Measurements from ENCODE around the gene ORM2.
"Not testable (repeated sequence)": the region's sequence is repeated elsewhere in the genome, so short reads cannot be mapped to it uniquely, and the experiment has no call there.

ORM2 gene

GRCh38 chr9:114332474-114333040 lies 2.9 kb downstream of the ORM2 start:
- not testable (repeated sequence) for DNase-seq

DNA sequence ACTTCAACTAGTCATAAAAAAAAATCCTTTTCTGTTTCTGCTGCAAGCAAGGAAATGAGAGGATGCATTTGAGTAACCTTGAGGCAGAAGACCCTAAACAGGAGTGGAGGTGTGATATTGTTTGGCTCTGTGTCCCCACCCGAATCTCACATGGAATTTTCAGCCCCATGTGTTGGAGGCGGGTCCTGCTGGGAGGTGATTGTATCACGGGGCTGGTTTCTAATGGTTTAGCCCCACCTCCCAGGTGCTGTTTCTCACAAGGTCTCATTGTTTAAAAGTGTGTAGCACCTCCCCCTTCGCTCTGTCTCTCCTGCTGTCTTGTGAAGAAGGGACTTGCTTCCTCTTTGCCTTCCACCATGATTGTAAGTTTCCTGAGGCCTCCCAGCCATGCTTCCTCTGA lies 4.0 kb downstream of the ORM2 start:
- DNase-seq, result not testable (repeated sequence)

- no peak for DNase-seq
Observed at GRCh38 chr9:114334490-114334889, 4.8 kb downstream of the ORM2 start.

DNA sequence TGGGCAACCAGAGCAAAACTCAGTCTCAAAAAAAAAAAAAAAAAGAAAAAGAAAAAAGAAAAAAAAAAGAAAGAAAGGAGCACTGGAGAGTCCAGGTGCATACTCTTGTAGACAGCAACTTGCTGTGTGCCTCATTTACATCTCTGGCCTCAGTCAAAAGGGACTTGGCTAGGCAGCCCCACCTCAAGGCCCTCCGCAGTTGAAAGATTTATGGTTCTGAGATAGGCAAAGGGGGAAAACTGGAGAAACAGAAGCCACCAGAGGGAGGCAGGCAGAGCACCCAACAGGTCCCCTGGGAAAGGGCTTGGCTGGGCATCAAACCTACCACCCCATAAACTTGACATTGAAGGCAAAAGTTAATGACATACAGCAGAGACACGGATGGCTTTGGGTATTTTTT lies 6.1 kb downstream of the ORM2 start:
- no peak for DNase-seq

- no peak for DNase-seq
Observed at GRCh38 chr9:114336157-114336556, 6.5 kb downstream of the ORM2 start.

DNA sequence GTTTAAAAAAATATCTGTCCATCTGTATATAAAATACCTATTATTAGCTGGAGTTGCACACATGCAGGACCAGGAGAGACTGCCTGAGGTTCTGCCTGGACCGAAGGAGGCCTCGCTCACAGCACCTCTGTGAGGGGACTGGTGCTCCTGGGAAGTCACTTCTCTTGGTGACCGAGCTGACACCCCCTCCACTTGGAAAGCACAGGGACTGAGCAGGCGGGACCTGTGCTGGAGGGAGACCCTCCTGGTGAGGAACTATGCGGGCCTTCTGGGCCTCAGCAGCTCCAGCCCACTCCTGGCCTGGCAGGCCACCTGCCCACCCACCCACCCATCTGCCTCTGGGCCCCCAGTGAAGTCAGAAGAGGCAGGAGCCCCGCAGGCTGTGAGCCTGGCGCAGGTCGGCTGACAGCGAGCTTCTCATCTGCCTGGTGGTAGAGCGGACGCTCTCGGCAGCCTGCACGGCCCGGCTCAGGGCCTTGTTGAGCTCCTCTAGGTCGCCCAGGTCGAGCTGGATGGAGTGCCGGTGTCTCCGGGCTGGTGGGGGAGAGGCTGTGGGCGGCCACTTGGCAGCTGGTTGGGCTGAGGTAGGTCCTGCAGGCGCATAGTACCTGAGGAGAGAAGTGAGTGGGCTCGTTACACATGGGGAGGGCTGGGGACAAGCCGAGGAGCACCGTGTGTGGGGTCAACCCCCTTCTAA lies 7.2 kb downstream of the ORM2 start:
- DNase-seq, result no peak

- no peak for DNase-seq
Observed at GRCh38 chr9:114338187-114338586, 8.5 kb downstream of the ORM2 start.

GRCh38 chr9:114339130-114339908 lies 9.7 kb downstream of the ORM2 start:
- no peak for DNase-seq

- no peak for DNase-seq
Observed at GRCh38 chr9:114341152-114341830, 11.6 kb downstream of the ORM2 start.

DNA sequence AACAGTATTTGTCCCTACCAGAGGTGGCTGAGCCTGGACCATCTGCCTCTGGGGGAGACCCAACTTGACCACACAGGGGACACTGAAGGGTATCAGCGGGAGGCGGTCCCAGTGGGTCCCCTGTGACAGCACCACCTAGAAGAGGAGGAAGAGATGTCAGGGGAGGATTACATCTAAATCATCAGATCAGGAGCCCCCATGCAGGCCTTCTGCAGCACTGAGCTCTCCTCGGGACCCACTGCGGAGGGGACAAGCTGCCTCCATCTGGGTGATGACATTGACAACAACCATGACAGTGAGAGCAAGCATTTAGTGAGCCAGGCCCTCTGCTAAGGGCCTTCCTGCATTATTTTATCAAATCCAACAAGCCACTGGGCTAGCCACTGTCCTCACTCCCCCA lies 12.3 kb downstream of the ORM2 start:
- no peak for DNase-seq

GRCh38 chr9:114342755-114343440 lies 13.2 kb downstream of the ORM2 start:
- no peak for DNase-seq

DNA sequence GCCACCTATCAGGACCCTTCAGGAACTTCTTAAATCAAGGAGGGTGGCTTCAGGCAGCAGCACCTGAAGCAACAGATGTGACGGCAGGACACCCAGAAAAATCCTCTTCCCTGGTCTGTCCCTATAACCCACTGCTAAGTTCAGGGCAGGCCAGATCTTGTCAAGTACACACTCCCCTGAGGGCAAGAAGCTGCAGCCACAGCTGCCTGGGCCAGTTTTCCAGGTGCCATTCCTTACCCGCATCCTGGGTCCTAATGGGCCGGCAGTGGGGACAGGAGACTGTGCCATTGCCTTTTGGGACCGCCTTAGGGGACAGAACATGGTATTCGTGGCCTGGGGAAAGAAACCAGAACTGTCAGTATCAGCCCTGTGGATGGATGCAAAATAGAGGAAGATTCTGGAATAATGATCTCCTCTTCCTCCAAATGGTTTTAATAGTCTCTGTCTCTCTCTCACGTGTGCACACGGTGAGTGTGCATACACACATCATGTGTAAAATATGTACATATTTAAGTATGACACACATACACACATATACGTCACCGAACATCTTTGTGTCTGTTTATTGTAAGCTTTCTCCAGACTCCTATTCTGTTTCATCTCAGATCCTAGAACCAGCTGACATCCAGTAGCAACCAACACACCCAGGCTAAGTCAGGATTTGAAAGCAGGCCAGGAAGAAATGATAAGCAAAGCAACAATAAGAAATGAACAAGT lies 14.0 kb downstream of the ORM2 start:
- DNase-seq, result no peak

- no peak for DNase-seq
Observed at GRCh38 chr9:114344188-114344566, 14.5 kb downstream of the ORM2 start.

- no peak for DNase-seq
Observed at GRCh38 chr9:114344692-114345091, 15.0 kb downstream of the ORM2 start.

DNA sequence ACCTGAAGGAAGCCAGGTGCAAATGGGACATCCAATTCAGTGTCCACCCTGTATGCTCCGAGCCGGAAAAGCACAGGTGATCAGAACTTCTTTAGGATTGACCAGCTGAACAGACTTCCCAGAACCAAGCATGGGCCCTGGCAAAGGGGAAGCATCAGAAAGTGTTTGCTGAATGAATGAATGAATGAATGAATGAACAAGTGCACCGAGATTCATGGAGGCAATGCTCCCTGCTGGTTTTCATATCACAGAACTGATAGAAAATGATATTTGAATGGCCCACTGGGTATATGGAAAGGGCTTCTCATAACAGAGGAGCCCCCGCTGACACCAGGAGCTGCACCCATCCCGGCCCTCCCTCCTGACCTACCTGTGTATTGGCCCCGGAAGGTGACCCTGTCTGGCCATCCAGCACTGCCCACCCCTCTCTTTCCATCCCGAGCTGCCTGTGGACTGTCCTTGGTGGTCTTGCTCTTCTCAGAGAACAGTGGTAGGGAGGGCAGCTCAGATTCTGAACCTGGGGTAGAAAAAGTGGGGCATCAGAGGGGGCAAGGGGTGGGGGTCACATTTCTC lies 15.9 kb downstream of the ORM2 start:
- no peak for DNase-seq

GRCh38 chr9:114346146-114346545 lies 16.5 kb downstream of the ORM2 start:
- no peak for DNase-seq

- no peak for DNase-seq
Observed at GRCh38 chr9:114347675-114348074, 18.0 kb downstream of the ORM2 start.

GRCh38 chr9:114348261-114348905 lies 18.7 kb downstream of the ORM2 start:
- DNase-seq, result no peak

DNA sequence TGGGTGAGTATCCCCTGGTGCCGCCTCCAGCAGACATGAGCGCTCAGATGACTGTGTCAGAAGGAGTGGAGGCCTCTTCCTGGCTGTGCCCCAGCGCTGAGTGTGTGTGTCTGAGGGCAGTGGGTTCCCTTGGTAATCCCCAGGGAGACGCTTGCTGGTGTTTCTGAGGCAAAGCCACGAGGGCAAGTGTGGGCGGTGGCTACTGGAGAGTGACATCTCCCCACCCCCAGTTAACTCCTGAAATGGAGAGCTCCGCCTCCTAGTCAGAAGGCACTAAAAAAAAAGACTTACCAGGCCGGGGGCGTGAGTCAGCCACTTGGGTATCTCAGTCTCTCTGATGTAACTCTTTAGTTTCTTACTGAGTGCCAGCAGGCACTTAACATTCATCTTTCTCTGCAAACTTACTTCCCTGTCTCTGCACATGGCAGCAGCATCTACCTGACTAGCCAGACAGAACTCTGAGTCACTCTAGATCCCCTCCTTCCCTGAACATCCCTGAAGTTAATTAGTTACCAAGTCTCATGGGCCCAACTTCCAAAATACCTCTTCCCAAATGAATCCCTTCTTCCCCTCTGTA lies 19.3 kb downstream of the ORM2 start:
- DNase-seq, result no peak

DNA sequence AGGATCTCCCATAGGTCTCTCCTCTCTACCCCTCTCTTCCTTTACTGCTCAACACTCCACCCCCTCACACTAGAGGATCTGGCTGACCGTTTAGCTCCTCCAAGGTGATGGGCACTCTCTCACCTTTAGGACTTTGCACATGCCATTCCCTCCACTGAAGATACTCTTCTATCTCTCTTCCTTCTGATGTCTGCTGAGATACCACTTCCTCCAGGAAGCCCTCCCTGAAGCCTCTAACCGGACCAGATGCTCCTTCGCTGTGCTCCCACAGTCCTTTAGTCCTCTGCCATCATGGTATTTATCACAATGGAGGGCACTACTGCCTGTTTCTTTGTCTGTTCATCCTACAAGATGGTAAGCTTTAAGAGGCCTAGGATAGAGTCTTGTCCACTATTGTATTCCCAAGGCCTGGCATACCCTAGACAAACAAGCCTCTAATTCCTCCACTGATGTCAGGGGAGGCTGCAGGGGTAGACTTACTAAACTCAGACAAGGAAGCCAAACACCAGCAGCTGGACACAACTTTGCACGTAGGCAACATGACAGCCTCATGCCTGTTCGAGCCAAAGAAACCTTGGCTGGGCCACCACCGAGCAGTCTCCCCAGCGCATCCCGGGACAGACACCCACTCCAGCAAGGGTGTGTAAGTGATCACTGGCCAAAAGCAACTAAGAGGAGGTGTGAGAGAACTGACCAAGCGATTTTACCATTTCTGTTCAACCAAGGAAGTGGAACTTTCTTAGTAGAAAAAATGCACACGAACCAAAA lies 20.2 kb downstream of the ORM2 start:
- no peak for DNase-seq

Measured in NCI-H2081 treated with DMSO at 0.1 percent for 48 hours (cell line).